HG03460 (cell line): ENCODE results near the gene CD109.

Experiments used
- ATAC-seq: cut with Tn5 transposase; IDR thresholded peaks from one replicate; pipeline ENCODE4 v1.9.1; 2021; ENCODE audit not compliant: unreplicated experiment

The CD109 gene

DNA sequence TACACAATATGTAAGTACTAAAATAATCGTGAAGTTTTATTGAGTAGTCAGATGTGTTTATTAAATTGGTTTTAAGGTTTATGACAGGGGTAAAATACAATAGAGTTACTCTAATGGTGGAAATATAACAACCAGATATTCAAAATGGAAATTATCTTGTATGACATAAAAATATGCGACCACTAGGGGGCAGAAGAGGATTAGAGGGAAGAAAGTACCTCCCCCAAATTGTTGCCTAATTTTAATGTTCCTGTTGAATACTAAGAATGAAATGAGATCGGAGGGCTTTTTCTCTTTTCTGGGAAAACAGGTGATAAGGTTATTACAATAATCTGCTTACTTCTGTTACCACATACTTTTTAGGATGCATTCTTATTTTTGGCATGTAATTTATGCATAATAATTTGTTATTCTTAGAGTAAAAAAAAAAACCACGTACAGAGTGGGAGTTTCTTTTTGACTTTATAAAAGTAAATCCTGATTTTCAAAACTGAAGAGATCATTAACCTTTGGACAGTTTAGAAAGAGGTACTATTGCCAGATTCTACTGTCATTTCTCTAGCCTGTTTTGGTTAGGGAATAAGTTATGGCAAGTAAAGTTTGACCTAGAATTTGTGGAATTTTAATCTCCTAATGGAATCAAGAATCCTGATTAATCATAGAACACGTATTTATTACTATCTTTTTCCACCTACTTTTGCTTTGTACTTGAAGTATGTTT lies 159.2 kb downstream of the CD109 start:
- ATAC-seq: peak; percentile 72

DNA sequence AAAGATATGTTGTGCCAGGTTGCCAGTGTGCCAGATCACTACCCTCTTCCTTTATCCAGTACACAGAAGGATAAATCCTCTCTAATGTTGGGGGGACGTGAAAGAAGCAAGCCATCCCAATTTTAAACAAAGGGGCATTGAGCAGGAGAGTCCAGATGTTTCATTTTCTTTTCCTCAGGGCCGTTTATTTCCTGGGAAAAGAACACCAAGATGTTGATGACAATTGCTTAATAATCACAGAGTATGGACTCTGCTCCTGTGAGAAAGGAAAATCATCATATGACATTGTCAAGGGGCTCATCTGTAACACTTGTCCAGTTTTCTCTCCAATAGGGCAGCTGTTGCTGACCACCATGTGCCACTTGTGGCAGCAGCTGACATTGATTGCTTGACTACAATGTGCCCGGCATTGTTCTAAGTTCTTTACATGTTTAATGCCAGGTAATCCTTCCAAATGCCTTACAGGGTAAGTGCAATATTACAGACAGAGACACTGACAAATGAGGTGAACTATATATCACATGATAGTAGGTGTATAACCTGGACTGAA lies 161.4 kb downstream of the CD109 start:
- no peak for ATAC-seq

DNA sequence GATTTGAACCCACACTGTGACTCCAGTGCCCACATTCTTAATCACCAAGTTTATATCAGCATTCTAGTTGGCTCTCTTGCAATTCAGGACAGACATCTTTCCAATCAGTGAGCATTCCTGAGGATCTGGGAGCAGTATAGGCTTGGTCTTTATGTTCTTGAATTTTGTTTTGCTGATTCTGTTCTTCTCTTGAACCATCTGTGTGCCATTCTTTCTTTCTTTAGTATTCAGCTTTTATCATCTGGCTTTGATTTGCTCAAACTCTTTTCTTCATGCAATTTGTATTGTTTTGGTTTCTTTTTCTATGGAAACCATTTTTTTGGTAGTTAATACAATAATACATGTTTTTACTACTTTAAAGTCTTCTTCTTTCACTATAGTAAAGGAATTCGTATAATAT lies 162.4 kb downstream of the CD109 start:
- no peak for ATAC-seq

DNA sequence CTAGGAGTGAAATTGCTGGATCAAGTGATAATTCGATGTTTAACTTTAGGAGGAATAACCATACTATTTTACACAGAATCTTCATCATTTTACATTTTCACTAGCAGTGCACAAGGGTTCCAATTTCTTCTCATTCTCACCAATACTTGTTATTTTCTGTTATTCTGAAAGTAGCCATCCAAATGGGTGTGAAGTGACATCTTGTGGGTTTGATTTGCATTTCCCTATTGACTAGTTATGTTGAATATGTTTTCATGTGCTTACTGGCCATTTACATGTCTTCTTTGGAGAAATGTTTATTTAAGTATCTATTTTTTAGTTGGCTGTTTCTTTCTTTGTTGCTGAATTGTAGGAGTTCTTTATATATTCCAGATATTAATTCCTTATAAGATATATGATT lies 164.3 kb downstream of the CD109 start:
- no peak for ATAC-seq

DNA sequence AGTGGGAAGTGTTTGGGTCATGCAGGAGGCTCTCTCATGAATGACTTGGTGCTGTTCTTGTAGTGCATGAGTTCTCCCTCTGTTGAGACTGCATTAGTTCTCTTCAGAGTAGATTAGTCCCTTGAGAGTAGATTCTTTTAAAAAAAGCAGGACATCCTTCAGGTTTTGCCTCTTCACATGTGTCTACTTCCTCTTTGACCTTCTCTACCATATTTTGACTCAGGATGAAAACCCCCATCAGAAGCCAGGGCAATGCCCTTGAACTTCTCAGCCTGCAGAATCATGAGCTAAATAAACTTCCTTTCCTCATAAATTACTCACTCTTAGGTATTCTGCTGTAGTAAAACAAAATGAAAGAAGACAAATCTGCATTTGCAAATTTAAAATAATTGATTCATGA lies 170.3 kb downstream of the CD109 start:
- peak; percentile 64 for ATAC-seq

DNA sequence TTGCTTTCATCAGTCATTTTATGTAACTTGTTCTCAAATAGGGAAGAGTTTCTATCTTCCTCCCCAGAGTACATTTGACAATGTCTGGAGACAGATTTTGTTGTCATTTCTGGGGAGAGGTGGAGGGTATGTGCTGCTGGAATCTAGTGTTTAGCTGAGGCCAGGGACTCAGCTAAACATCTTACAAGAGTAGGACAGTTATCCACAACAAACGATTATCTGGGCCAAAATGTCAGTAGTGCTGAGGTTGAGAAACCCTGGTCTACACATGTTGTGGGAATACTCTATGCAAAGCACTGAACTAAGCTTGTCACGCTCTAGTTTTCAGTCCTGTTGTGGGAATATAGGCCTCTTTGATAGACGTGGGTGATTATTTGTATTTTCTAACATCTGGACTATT lies 171.4 kb downstream of the CD109 start:
- ATAC-seq: no peak

DNA sequence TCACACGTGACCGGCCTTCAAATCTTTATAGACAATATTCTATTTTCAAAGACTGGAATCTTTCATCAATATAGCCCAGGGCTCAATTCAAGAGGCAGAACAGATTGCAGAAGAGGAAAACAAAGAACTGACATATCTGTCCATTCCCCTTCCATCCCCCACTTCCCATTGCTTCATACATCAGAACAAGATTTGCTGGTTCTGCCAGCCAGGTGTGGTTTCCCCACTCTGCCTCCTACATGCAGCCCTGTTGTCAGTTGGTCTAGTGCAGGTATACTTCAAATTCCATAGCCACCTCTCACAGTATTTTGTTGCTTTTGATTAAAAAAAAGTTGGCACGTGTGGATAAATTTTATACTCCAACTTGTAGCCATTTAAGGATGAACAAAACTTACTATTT lies 174.9 kb downstream of the CD109 start:
- no peak for ATAC-seq

DNA sequence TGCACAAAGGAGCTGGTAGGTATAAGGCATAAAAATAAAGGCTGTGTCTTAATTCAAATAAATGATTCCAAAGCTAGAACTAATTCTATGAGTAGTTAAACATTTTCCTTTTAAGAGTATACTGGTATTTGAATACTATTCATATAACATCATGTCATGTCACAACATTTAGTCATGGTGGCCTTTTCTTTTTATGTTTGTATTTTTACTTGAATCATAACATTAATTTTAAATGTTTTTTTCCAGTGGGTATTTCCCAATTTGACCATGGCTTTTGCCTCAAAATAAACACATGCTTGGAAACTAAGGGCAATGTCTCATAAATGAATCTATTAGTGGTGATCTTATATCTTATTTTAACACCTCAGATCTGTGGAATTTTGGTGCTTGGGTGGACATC lies 177.1 kb downstream of the CD109 start:
- ATAC-seq: no peak
